ENCODE measurements around the gene ANO10. TPM values are rescaled to one million over a fixed set of nuclear protein-coding genes. Genes with fewer than 3 reads are reported as not detected.

Gene ANO10
- total and polyA plus RNA-seq, 5 donors from 2014 or later = 5.3 to 9.8 (median 6.5) TPM

- DNase-seq = peak; percentile 46 to 81 (median 72)
- H3K27me3 ChIP-seq (ENCODE audit: control insufficient read depth, insufficient read depth, low read length) = no peaks in the 10 kb centered on the region
- Mint-ChIP-seq H3K36me3 (no peaks in the 10 kb centered on the region), H3K4me3 (no peak overlapping the region), H3K27me3 (peaks cover 4% of the 10 kb centered on the region), H3K27ac (peak overlapping the region in 1 of 3 donors; percentile 57), H3K4me1 (peaks cover 0 to 14% (median 6%) of the 10 kb centered on the region in 4 donors), H3K9me3 (no peaks in the 10 kb centered on the region)
- H3K4me1 ChIP-seq (ENCODE audit: control insufficient read depth, insufficient read depth, low read length, poor library complexity, severe bottlenecking) = peaks cover 7% of the 10 kb centered on the region
- H3K9me3 ChIP-seq (ENCODE audit: control insufficient read depth in 2 of 2, low read length in 2 of 2) = no peaks in the 10 kb centered on the region
- peak; percentile 81 to 90 for ATAC-seq (ENCODE audit: low read depth in 2 of 2)
- H3K4me3 ChIP-seq (ENCODE audit: low read depth, low read length) = no peak overlapping the region
- no peak overlapping the region for H3K27ac ChIP-seq (ENCODE audit: insufficient read depth, low read length, poor library complexity, severe bottlenecking)
- H3K36me3 ChIP-seq (ENCODE audit: control insufficient read depth, insufficient read depth, low read length) = no peaks in the 10 kb centered on the region
Observed at GRCh38 chr3:43378066-43378935, 243.5 kb downstream of the ANO10 start.

DNA sequence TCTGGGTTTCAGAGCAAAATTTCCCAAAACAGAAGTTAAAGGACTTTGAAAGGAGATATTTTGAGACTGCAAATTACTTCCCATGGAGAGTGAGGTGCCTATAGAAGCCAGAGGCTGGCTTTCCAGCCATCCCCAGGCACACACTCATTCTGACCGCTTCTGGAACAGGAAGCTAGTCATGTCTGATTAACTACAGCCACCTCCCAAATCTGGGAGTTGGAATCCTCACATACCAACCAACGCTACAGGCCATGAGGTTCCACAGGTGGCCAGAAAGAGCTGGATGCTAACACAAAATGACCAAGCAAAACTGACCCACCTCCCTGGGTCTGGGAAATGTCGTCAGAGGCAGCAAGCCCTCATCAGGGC is 248.3 kb downstream of the ANO10 start:
- no peak overlapping the region for H3K4me3 Mint-ChIP-seq
- no peak overlapping the region for H3K27ac Mint-ChIP-seq

DNA sequence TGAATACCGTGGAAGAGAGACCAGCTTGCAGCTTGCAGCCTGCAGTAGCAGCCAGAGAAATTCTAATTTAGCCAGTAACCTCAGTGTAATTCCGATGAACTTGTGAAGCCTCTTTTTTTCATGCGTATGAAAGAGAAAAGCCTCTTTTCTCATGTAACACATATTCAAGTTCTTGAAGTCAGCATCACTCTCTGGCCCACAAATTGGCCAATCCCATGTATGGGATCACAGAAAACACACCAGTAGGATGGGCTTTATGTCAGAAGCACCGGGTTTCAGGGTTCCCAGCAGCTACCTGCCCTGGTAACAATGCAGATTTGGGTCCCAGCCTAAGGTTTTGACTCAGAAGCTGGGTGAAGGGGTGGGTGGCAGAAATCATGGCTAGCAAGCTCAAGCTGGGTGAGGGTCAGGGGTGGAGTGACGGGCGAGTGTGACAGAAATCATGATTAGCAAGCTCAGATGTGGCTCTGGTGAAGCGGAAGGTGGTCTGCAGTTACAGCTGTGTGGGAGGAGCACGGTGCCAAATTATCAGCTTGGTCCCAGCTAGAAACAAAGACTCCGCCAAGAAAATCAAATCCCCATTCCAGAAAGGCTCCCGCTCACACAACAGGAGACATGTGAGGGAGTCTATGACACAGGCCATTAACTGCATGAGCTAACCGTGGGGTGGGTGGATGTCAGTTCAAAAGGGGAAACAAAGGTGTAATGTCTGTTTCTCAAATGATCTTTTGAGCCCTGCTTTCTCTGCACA is 248.8 kb downstream of the ANO10 start:
- peaks cover 4% of the 10 kb centered on the region for H3K4me1 ChIP-seq (ENCODE audit: control insufficient read depth, insufficient read depth, low read length, poor library complexity, severe bottlenecking)
- DNase-seq = no peak
- peak overlapping the region in 2 of 3 donors; percentile 53 to 64 for H3K27ac Mint-ChIP-seq
- H3K36me3 Mint-ChIP-seq = peaks cover 4% of the 10 kb centered on the region
- H3K4me1 Mint-ChIP-seq = peaks cover 0 to 6% (median 3%) of the 10 kb centered on the region in 4 donors
- no peak overlapping the region for H3K4me3 ChIP-seq (ENCODE audit: low read depth, low read length)
- no peaks in the 10 kb centered on the region for H3K36me3 ChIP-seq (ENCODE audit: control insufficient read depth, insufficient read depth, low read length)
- H3K27me3 ChIP-seq (ENCODE audit: control insufficient read depth, insufficient read depth, low read length) = no peaks in the 10 kb centered on the region
- H3K27ac ChIP-seq (ENCODE audit: insufficient read depth, low read length, poor library complexity, severe bottlenecking) = no peak overlapping the region
- no peak for ATAC-seq (ENCODE audit: low read depth in 2 of 2)
- no peak overlapping the region for H3K4me3 Mint-ChIP-seq
- peaks cover 2% of the 10 kb centered on the region for H3K27me3 Mint-ChIP-seq
- H3K9me3 ChIP-seq (ENCODE audit: control insufficient read depth in 2 of 2, low read length in 2 of 2) = no peaks in the 10 kb centered on the region
- H3K9me3 Mint-ChIP-seq = no peaks in the 10 kb centered on the region

More for the DNA sequence above, 248.3 kb downstream of the ANO10 start:
- DNase-seq (no peak), ATAC-seq (ENCODE audit: low read depth in 2 of 2) (no peak)
- Histone ChIP-seq H3K27me3 (ENCODE audit: control insufficient read depth, insufficient read depth, low read length) (no peaks in the 10 kb centered on the region), H3K36me3 (ENCODE audit: control insufficient read depth, insufficient read depth, low read length) (no peaks in the 10 kb centered on the region), H3K9me3 (ENCODE audit: control insufficient read depth in 2 of 2, low read length in 2 of 2) (no peaks in the 10 kb centered on the region), H3K27ac (ENCODE audit: insufficient read depth, low read length, poor library complexity, severe bottlenecking) (no peak overlapping the region), H3K4me1 (ENCODE audit: control insufficient read depth, insufficient read depth, low read length, poor library complexity, severe bottlenecking) (peaks cover 7% of the 10 kb centered on the region), H3K4me3 (ENCODE audit: low read depth, low read length) (no peak overlapping the region)
- Mint-ChIP-seq H3K4me1 (peaks cover 0 to 11% (median 6%) of the 10 kb centered on the region in 4 donors), H3K36me3 (peaks cover 4% of the 10 kb centered on the region), H3K27me3 (peaks cover 4% of the 10 kb centered on the region), H3K9me3 (no peaks in the 10 kb centered on the region)

DNA sequence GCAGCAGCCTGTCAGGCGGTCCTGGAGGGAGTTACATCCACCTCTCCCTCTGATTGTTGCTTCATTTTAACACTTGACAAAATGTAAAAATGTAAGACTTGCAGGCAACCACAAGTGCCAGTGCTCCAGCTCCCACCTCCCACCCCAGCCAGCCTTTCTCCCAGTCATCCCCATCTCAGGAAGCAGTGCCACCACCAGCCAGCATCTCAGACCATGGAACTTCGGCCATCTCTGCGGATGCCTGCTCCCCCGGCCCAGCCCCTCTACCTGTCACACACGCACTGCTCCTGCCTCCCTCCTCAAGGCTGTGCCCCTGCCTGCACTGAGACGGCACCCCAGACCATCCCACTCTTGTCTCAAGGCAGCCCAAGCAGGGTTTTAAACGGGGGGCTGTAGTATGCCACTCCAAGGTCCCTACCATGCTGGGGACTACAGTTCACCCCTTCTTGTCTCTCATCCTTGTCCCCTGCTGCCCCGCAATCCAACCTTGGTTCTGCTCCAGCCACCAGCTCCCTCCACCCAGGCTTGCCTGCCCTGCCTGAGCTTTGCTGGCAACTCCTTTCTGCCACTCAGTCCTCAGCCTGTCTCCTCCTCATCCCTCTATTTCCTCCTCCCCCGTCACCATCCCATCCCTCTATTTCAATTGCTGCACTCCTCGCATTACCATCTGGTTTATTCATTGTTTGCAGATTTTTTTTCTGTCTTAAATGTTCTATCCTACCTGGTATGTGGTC is 249.6 kb downstream of the ANO10 start:
- no peak overlapping the region for H3K4me3 ChIP-seq (ENCODE audit: low read depth, low read length)
- DNase-seq = no peak
- peaks cover 4% of the 10 kb centered on the region for H3K36me3 Mint-ChIP-seq
- H3K9me3 ChIP-seq (ENCODE audit: control insufficient read depth in 2 of 2, low read length in 2 of 2) = no peaks in the 10 kb centered on the region
- no peaks in the 10 kb centered on the region for H3K36me3 ChIP-seq (ENCODE audit: control insufficient read depth, insufficient read depth, low read length)
- H3K4me1 Mint-ChIP-seq = no peaks in the 10 kb centered on the region
- H3K4me3 Mint-ChIP-seq = no peak overlapping the region
- H3K27ac Mint-ChIP-seq = peak overlapping the region in 2 of 3 donors; percentile 53 to 64
- H3K4me1 ChIP-seq (ENCODE audit: control insufficient read depth, insufficient read depth, low read length, poor library complexity, severe bottlenecking) = no peaks in the 10 kb centered on the region
- no peaks in the 10 kb centered on the region for H3K27me3 ChIP-seq (ENCODE audit: control insufficient read depth, insufficient read depth, low read length)
- H3K27me3 Mint-ChIP-seq = no peaks in the 10 kb centered on the region
- ATAC-seq (ENCODE audit: low read depth in 2 of 2) = no peak
- H3K9me3 Mint-ChIP-seq = no peaks in the 10 kb centered on the region
- no peak overlapping the region for H3K27ac ChIP-seq (ENCODE audit: insufficient read depth, low read length, poor library complexity, severe bottlenecking)

DNA sequence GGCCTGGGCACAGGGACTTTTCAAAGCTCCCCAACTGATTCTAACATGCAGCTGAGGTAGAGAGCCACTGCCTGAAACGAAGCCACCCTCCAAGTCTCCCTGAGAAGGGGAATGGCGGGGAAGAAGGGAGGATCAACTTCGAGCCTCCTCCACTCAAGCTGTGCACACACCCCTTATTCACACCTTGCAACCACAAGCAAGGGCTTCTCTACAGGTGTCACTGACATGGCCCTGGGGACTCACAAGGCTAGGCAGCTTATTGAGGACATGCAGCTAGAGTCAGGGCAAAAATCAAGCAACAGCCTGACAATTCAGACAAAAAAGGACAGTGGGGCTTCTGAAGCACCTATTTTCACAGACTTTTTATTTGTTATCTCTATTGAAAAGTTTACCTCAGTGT is 250.3 kb downstream of the ANO10 start:
- peaks cover 4% of the 10 kb centered on the region for H3K36me3 Mint-ChIP-seq
- no peaks in the 10 kb centered on the region for H3K27me3 Mint-ChIP-seq
- no peaks in the 10 kb centered on the region for H3K4me1 Mint-ChIP-seq
- H3K4me3 Mint-ChIP-seq = no peak overlapping the region
- H3K36me3 ChIP-seq (ENCODE audit: control insufficient read depth, insufficient read depth, low read length) = no peaks in the 10 kb centered on the region
- no peaks in the 10 kb centered on the region for H3K4me1 ChIP-seq (ENCODE audit: control insufficient read depth, insufficient read depth, low read length, poor library complexity, severe bottlenecking)
- no peak overlapping the region for H3K27ac ChIP-seq (ENCODE audit: insufficient read depth, low read length, poor library complexity, severe bottlenecking)
- peak overlapping the region in 1 of 3 donors; percentile 53 for H3K27ac Mint-ChIP-seq
- no peak for ATAC-seq (ENCODE audit: low read depth in 2 of 2)
- no peaks in the 10 kb centered on the region for H3K27me3 ChIP-seq (ENCODE audit: control insufficient read depth, insufficient read depth, low read length)
- H3K9me3 ChIP-seq (ENCODE audit: control insufficient read depth in 2 of 2, low read length in 2 of 2) = no peaks in the 10 kb centered on the region
- H3K9me3 Mint-ChIP-seq = no peaks in the 10 kb centered on the region
- no peak overlapping the region for H3K4me3 ChIP-seq (ENCODE audit: low read depth, low read length)
- no peak for DNase-seq

GRCh38 chr3:43370293-43370980 is 251.4 kb downstream of the ANO10 start:
- ATAC-seq (ENCODE audit: low read depth in 2 of 2) (no peak), DNase-seq (no peak)
- H3K9me3 Mint-ChIP-seq = no peaks in the 10 kb centered on the region
- Histone ChIP-seq H3K36me3 (ENCODE audit: control insufficient read depth, insufficient read depth, low read length) (no peaks in the 10 kb centered on the region), H3K9me3 (ENCODE audit: control insufficient read depth in 2 of 2, low read length in 2 of 2) (no peaks in the 10 kb centered on the region), H3K4me1 (ENCODE audit: control insufficient read depth, insufficient read depth, low read length, poor library complexity, severe bottlenecking) (no peaks in the 10 kb centered on the region), H3K27ac (ENCODE audit: insufficient read depth, low read length, poor library complexity, severe bottlenecking) (no peak overlapping the region), H3K4me3 (ENCODE audit: low read depth, low read length) (no peak overlapping the region), H3K27me3 (ENCODE audit: control insufficient read depth, insufficient read depth, low read length) (no peaks in the 10 kb centered on the region)
- H3K36me3 Mint-ChIP-seq = peaks cover 9% of the 10 kb centered on the region
- H3K27ac Mint-ChIP-seq = no peak overlapping the region
- no peaks in the 10 kb centered on the region for H3K27me3 Mint-ChIP-seq
- no peak overlapping the region for H3K4me3 Mint-ChIP-seq
- H3K4me1 Mint-ChIP-seq = no peaks in the 10 kb centered on the region

Measured in CD4-positive, CD25-positive, alpha-beta regulatory T cell (primary cell).